Globus pallidus (tissue), 1 donor: ENCODE results near the gene SKI.

Experiments used
- DNase-seq: peaks from one replicate; pipeline ENCODE4 v3.0.0-alpha.2; 2015; ENCODE audit warnings: low spot score

SKI gene

GRCh38 chr1:2277741-2278488 lies 49.8 kb downstream of the SKI start:
- no peak for DNase-seq

GRCh38 chr1:2278591-2279209 lies 50.6 kb downstream of the SKI start:
- no peak for DNase-seq

DNA sequence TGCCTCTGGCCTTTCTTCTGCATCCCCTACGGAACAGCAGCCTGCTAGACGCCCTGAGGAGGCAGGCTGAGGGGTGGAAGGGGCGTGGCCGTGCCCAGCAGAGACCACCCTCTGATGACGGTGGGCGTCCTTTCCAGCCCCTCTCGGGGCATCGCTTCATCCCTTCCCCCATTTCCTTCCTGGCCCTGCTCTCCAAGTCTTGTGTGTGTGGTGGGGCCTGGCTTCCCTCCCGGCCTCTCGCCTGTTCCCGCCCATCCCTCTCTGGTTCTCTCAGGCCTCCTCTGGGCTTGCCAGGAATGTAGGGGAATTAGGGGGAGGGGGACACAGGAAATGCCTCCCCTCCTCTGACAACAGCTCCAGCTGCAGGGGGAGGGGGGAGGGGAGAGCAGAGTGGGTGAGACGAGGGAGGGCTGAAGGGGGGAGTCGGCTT lies 51.1 kb downstream of the SKI start:
- no peak for DNase-seq

DNA sequence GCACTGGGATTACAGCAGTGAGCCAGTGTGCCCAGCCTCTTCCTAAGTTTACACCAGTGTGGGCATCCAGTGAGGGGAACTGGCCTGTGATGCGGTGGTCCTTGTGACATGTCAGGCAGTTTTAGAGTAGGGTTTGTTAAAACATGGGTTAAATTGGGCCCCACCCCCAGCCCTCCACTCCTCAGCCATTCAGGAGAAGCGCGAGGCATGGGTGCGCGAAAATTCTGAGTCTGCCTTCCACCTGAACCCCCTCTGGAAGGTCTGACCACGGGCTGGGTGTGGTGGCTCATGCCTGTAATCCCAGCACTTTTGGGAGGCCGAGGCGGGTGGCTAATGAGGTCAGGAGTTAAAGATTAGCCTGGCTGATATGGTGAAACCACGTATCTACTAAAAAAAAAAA lies 51.7 kb downstream of the SKI start:
- no peak for DNase-seq

DNA sequence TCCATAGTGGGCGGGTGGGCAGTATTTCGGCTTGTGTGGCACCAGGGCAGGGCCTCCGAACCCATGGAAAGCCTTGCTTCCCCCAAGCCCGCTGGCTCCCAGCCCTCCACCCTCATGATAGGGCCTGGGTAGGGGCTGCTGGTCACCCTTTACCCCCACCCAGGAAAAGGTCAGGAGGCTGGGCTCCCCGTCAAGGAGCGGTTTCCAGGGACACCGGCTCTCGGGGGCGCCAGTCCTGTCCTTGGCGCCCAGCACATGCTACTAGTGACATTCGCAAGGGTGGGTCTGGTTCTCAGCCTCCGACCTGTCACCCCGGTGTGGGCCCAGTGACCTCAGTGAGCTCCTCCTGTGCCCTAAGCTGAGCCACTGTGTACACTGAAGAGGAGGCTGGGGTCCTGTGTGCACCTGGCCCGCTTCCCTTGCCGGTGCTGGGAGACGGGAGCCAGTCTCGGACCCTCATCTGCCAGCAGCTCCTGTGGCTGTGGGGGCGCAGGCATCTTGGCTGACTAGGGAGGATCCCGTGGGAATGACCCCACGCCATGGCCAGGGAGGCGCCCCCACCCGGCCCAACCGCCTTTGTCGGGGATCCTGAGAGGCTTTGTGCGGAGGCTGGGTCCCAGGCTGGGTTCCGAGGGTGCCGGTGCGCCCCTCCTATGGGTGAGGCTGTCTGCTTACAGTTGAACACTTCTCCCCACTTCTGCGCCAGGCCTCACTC lies 54.6 kb downstream of the SKI start:
- no peak for DNase-seq

- DNase-seq, result no peak
Observed at GRCh38 chr1:2283371-2283990, 55.4 kb downstream of the SKI start.

DNA sequence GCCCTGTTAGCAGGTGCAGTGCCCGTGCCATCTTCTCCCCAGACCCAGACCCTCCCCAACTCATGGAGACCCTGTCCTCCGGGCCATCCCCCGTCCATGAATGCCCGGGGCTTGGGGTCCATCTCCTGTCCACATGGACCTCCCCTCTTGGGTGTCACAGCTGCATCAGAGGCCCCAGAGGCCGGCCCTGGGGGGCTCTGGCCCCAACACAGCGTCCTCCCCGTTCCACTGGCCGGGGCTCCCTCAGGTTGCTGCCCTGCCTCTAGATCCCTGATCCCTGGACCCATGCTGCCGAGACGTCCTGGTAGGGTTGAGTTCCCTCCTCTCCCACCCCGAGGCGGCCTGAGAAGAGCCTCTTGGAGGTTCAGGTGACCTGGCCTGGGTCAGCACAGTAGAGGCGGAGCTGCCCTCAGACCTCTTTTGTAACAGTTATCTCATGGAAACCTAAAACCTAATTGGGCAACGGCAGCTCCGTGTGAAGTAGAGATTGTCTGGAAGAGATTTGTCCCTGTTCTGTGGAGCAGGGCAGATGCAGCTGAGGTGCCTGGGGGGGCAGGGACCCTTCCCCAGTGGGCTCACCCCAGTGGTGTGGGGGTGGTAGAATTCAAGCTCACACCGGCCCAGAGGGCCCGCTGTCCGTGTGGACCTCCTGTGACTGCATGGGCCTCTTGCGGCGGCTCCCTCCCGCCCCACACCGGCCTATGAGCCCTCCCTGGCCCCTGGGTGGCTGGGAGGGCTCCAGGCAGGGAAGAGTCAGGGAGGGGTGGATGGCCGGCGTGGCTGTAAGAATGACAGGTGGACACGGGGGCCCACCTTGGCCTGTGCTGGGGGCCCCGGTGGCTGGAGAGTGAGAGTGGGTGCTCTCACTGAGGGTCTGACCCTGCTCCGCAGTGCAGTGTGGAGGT lies 56.1 kb downstream of the SKI start:
- DNase-seq, result no peak

DNA sequence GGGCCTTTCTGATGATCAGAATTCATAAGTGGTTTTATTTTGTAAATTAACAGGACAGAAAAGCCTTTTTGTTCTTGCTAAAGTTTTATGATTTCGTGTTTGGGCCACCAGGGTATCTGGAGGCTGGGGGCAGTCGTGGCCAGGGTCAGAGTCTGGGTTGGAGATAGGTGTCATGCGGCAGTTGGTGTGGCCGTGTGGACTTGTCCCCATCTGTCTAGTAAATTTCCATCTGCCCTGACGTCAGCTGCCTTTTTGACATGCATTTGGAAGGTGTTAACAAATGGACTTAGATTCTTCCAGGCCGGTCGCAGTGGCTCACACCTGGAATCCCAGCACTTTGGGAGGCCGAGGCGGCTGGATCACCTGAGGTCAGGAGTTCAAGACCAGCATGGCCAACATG lies 56.8 kb downstream of the SKI start:
- DNase-seq, result no peak

DNA sequence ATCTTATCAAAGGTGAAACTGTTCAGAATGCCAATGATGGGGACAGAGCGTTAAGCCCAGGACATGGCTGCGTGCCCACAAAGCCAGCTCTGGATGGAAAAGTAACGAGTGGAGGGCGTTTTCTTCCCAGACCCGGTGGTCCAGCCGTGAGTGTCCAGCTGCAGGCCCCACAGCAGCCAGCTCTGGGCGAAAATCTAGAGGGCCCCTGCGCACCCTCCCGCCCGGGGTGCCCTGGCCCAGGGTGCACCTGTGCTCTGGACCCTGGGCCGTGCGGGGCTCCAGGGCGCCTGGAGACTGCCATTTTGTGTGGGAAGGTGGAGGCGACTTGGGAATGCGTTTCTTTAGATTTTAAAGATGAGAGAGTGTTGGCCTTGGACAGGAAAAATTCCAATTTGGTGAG lies 58.8 kb downstream of the SKI start:
- DNase-seq, result no peak

- no peak for DNase-seq
Observed at GRCh38 chr1:2287649-2288048, 59.5 kb downstream of the SKI start.

DNA sequence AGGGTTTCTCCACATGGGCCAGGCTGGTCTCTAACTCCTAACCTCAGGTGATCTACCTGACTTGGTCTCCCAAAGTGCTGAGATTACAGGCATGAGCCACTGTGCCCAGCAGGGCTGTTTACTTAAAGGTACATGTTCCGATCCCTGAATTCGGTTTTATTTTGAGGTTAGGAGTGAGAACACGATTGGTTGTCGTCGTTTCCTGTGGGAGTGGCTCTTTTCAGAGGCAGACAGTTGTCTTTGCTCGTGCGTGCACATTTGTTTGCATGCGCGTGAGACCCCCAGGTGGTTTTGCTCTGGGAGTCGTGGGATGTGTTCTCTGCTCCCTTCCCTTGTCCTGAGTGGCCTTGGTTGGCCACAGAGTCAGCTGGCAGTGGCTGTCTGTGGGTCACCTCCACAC lies 60.2 kb downstream of the SKI start:
- no peak for DNase-seq

DNA sequence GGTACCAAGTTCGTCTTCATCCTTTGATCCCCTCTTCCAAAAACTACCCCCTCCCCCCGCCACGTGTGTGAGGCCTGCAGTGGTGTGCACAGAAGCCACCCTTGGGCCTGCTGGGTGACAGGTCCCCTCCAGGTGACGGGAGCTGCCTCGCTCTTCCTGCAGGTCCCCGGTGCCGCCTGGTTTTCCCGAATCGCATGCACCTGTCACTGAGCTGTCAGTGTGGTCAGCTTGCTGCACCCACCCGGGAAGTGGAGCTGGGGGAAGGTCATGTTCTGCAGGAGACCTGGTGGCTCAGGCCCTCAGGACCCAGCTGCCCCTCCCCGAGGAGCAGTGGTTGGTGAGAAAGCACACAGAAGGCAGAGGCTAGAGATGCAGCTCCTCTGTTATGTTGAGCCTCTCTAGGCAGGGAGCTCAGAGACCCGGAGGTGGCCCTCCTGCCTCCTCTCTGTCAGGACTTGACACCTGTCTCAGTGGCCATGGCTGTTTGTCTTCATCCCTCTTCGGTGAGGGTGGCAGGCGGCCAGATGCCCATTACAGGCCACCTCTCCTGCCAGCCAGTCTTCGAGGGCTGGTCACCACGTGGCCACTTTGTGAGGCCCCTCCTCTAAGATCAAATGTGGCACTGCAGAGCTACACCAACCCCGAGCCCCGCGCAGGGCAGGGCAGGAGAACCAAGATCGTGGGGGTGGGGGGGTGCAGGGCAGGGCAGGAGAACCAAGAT lies 60.9 kb downstream of the SKI start:
- no peak for DNase-seq

DNA sequence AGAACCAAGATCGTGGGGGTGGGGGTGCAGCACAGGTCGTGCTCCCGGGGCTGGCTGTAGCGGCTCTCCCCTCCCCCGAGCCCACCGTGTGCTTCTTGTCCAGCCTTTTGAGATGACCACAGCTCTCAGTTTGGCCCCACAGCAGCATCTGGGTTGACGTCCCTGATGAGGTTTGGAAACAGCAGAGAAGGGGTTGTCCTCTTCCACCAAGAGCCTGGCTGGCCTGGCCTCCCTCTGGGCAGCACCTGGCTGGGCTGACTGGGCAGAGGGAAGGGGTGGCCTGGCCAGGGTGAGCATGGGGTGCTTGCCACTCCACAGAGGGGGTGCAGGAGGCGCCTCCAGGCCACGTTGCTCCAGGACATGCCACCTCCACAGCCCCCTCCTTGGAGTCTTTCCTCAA lies 61.5 kb downstream of the SKI start:
- no peak for DNase-seq

DNA sequence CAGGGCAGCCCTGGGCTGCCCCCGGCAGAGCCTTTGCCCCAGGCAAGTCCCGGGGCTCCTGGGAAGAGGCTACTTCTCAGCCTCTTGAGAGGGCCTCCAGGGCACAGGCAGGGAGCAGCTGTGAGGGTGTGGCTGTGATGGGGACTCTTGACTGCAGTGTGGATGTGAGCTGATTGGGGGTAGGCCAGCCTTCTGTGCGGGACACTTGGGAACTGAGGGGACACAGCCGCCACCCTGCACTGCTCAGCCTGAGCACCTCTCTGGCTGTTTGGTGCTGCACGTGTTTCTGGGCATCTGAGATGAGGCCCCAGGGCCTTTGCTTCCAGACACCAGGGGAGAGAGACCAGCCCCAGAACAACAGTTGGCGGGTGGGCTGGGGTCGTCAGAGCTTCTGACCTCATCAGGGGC lies 62.1 kb downstream of the SKI start:
- DNase-seq, result no peak

- DNase-seq, result peak; percentile 72
Observed at GRCh38 chr1:2290595-2291510, 62.7 kb downstream of the SKI start.

GRCh38 chr1:2291577-2291976 lies 63.5 kb downstream of the SKI start:
- no peak for DNase-seq

- no peak for DNase-seq
Observed at GRCh38 chr1:2292725-2293450, 64.8 kb downstream of the SKI start.

DNA sequence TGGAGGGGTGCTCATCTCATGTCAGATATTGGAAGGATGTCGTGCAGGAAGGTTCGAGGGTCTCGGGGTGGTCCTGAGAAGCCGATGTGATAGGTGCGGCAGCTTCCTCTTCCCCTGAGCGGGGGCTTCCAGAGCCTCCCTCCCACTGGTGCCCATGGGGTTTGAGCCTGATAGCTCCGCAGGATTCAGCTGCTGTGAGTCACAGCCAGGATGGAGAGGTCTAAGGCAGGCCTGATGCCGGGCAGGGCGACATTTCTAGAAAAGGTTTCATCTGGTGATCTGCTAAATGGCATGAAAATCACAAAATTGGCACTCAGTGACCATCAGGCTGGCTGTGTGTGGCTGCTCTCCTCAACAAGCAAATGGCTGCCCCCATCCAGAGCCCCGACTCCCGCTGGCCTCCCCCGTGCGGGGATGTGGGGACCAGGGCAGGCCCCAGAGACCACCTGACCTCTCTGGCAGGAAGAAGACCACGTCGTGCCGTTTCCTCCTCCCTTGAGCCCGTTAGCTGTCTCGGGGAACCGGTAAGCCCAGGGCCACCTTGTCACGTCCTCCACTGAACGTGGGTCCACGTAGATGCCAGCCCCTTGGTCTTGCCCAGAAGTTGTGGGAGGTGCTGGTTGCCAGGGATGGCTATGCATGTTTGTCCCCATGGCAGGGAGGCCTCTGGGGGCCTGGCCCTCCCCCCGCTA lies 66.1 kb downstream of the SKI start:
- DNase-seq, result no peak

GRCh38 chr1:2294725-2295078 lies 66.6 kb downstream of the SKI start:
- DNase-seq, result no peak
